LNCaP clone FGC (cell line): Measurements from ENCODE around the gene ZNRF2.

Experiments
- DNase-seq: peaks from one replicate; pipeline ENCODE4 v3.0.0-alpha.2; 2011; ENCODE audit warnings: low read depth
- H3K4me3 ChIP-seq: 2 replicates; pipeline ENCODE4 v1.5.1; 2011; ENCODE audit warnings: mild to moderate bottlenecking, low read depth, low read length, control low read depth
- CTCF ChIP-seq: IDR thresholded peaks from 2 replicates; pipeline ENCODE4 v1.5.1; 2012; ENCODE audit warnings: mild to moderate bottlenecking; ENCODE audit not compliant: control insufficient read depth, insufficient read depth; ENCODE audit errors: extremely low read depth

Gene ZNRF2

GRCh38 chr7:30349816-30350215 lies 65.4 kb downstream of the ZNRF2 start:
- H3K4me3 ChIP-seq, result peak overlapping the region; percentile 6; the same call in 1 of the 2 replicates
- no peak for TF ChIP-seq CTCF
- no peak for DNase-seq

- no peak overlapping the region for H3K4me3 ChIP-seq
- no peak for TF ChIP-seq CTCF
- DNase-seq, result no peak
These were observed 66.9 kb downstream of the ZNRF2 start for GRCh38 chr7:30351286-30351685.

DNA sequence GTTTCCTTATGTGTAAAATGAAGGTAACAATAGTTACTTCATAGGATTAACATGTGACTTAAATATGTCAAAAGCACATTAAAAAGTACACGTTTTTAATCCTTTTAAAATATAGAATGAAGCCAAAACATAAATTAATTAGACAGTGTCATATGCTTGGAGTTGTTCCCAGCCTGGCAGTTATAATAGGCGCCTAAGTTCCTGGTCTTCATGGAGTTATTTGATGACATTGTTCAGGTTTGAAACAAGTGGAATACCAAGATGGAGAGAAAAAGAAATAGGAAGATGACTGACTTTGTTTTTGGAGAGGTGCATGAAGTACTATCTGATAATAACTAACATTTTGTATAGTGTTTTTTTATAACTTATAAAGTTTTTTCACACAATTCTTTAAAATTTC lies 67.3 kb downstream of the ZNRF2 start:
- no peak for TF ChIP-seq CTCF
- DNase-seq, result no peak
- H3K4me3 ChIP-seq, result no peak overlapping the region

DNA sequence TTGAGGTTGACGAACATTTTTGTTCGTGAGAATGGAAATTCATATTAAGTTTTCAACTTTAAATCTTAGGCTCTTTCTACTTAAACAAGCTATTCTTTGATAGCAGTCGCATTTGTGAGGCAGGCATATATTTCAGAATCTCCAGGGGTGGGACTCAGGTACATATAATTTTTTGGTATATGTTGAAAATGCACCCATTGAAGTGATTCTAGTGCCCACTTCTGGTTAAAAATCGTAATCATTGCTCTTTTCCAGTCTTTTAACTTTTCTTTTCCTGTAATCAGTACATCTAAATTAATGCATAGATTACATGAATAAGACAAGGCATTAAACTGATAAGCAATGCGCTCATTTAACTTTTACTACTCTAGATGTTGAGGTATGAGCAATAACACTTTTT lies 67.8 kb downstream of the ZNRF2 start:
- no peak for DNase-seq
- TF ChIP-seq CTCF, result no peak
- no peak overlapping the region for H3K4me3 ChIP-seq

DNA sequence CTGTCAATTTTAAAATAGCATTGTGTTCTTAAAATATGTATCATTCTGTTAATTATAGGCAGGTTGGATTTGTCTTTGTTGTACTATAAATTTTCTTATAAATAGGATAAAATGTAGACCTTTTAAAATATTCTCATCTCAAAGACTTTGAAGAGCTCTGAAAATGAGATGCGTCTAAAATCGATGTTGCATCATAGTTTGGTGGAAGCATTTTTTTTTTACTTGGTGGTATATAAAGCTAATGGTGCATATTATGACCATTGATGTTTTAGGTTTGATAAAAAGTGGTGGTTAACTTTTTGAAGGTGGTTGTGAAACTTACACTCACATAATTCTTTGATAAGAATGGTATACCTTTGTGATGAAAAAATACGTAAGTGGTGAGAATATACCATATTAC lies 69.1 kb downstream of the ZNRF2 start:
- TF ChIP-seq CTCF, result no peak
- no peak for DNase-seq
- no peak overlapping the region for H3K4me3 ChIP-seq

DNA sequence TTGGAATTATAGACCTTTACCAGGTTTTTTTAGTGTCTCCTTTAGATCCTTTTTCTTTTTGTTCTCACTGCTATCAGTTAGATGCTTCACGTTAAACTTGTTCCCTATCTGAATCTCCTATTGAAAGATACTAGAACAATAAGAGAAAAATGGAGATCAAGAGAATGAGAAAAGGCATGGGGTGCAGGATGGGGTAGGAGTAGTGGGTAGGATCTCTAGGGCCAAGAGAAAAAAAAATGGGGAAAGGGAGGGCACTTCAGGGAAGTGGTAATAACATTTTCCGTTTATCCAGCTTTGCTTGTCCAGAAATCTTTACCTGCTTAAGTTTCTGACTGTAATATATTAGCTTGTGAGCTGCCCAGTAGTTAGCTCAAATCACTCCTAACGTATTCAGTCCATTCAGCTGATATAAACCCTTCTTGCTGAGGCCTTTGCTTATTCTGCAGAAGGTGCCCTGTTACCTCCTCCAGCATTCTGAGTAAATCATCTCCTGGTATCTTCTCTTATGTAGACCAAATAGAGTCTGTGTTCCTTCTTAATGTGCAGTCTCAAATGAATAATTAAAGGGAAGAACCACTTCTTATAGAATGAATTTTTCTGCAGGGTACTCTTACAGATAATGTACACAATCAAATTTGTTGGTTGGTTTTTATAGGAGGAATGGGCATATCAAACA lies 69.7 kb downstream of the ZNRF2 start:
- H3K4me3 ChIP-seq, result no peak overlapping the region
- no peak for TF ChIP-seq CTCF
- no peak for DNase-seq

- TF ChIP-seq CTCF, result no peak
- DNase-seq, result no peak
These were observed 70.4 kb downstream of the ZNRF2 start for GRCh38 chr7:30354791-30355190.

More at GRCh38 chr7:30354791-30355190, 70.4 kb downstream of the ZNRF2 start:
- H3K4me3 ChIP-seq, result no peak overlapping the region
